ENCODE data around the gene DAG1. TPM values are rescaled to one million over a fixed set of nuclear protein-coding genes. Genes with fewer than 3 reads are reported as not detected.
A peak's percentile ranks its signal among the peaks of the same experiment; 100 is the strongest.

The DAG1 gene
- total RNA-seq, 4 donors from 2014 or later, result 11.6 to 79.2 (median 62.6) TPM

DNA sequence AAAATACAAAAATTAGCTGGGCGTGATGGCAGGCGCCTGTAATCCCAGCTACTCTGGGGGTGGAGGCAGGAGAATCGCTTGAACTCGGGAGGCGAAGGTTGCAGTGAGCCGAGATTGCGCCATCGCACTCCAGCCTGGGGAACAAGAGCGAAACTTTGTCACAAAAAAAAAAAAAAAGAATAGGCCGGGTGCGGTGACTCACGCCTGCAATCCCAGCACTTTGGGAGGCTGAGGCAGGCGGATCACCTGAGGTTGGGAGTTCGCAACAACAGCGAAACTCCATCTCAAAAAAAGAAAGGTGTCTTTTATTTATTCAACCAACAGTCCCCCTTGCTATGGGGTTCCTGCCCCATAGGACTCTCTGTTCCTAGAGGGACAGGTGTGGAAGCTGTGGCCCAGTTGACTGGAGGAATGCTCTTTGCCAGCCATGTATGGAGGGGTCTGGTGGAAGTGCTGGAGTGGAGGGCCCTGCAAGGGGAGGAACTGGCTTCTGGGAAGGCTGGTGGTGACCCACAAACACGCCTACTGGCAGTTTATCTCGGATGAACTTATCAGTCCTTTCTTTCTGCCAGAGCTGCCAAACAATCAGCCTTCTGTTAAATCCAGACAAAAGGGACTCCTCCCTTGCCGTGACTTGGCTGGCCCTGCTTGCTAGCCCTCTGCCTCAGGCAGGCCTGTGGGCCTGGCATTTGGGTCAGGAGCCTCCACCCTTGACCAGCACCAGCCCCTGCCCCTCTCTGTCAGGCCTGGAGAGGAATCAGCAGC, 4.6 kb upstream of the DAG1 start:
- Histone ChIP-seq H3K4me1 (peaks cover 0 to 17% (median 5%) of the 10 kb centered on the region in 4 donors), H3K4me3 (no peak overlapping the region), H3K36me3 (no peaks in the 10 kb centered on the region), H3K9me3 (no peaks in the 10 kb centered on the region), H3K27ac (peak overlapping the region in 2 of 4 donors; percentile 32 to 66), H3K27me3 (no peaks in the 10 kb centered on the region)
- TF ChIP-seq POLR2A (IDR thresholded peaks at IDR 0.05) (no peak), CTCF (IDR thresholded peaks at IDR 0.05) (no peak)
- DNase-seq, result peak in 1 of 3 donors; percentile 56

DNA sequence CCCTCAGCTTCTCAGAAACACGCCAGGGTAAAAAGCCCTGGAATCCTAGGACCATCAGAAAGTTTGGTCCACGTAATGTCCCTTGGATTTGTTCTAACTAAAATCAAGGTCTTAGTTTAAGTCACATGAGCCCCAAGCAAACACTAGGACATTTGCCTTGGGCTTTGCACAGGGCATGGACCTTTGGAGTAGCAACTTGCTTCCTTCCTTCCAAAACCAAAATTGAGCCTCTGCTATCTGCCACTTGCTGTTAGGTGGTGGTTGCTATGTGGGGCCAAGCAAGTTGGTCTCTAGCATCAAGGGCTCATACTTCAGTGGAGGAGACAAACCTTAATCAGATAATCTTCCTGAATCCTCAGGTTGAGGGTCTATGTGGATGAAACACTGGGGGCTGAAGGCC, 4.0 kb upstream of the DAG1 start:
- Histone ChIP-seq H3K9me3 (no peaks in the 10 kb centered on the region), H3K27me3 (no peaks in the 10 kb centered on the region), H3K4me3 (no peak overlapping the region), H3K4me1 (peaks cover 0 to 19% (median 6%) of the 10 kb centered on the region in 4 donors), H3K27ac (peak overlapping the region in 2 of 4 donors; percentile 32 to 66), H3K36me3 (no peaks in the 10 kb centered on the region)
- TF ChIP-seq CTCF (IDR thresholded peaks at IDR 0.05) (no peak), POLR2A (IDR thresholded peaks at IDR 0.05) (no peak)
- DNase-seq, result no peak

DNA sequence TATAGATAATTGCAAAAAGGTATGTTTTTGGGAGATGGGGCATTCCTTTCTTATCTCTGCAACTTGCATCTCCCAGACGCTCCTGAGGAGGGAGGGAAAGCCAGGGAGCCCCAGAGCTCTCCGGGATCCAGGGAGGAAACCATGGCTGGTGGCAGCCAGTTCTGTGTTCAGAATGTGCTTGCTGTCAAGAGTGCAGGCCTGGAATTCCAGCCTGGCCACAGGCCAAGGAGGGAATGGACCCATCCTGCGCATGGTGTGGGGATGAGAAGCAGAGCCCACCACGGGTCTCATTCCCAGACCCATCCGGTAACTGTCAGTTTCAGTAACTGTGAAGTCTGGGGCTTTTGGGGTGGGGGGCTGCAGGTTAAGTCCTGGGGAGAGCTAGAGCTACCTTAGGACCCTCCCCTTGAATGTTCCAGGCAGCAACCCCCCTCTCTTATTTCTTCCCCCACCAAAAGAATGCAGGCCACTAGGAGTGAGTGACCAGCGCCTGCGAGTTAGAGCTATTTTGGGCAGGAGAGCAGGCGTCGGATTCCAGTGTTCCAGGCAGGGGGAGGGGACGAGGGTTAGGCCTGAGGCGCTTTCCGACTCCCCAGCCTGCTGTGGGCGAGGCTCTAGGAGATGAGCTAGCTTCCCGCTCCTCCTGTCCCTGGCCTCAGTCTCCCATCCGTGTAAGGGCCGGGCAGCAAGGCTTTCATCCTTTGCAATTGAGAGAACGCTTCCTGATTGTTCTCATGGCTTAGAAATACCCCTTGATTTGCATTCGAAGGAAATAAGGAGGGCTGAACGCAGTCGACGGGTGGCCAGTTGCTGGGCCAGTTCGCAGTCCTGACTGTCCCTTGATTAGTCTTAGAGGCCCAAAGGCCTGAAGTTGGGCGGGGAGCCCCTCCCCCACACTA, 781 bp upstream of the DAG1 start:
- peak in 2 of 3 donors; percentile 59 for DNase-seq
- Histone ChIP-seq H3K36me3 (no peaks in the 10 kb centered on the region), H3K27ac (peak overlapping the region; percentile 90 to 100 (median 94)), H3K9me3 (no peaks in the 10 kb centered on the region), H3K27me3 (no peaks in the 10 kb centered on the region), H3K4me1 (peaks cover 7 to 25% (median 14%) of the 10 kb centered on the region in 4 donors), H3K4me3 (peak overlapping the region; percentile 65 to 80 (median 70))
- TF ChIP-seq CTCF (IDR thresholded peaks at IDR 0.05) (no peak), POLR2A (IDR thresholded peaks at IDR 0.05) (peak; percentile 14 to 69)

- no peaks in the 10 kb centered on the region for H3K9me3 ChIP-seq
- no peak for DNase-seq
- H3K4me1 ChIP-seq, result peaks cover 7 to 25% (median 14%) of the 10 kb centered on the region in 4 donors
Observed at GRCh38 chr3:49470714-49471420, 800 bp downstream of the DAG1 start.

More at GRCh38 chr3:49470714-49471420, 800 bp downstream of the DAG1 start:
- peak overlapping the region; percentile 90 to 100 (median 94) for H3K27ac ChIP-seq
- H3K4me3 ChIP-seq, result peak overlapping the region; percentile 65 to 80 (median 70)
- peak in 4 of 6 experiments; percentile 7 to 22 (median 15) for TF ChIP-seq CTCF (IDR thresholded peaks at IDR 0.05)
- peak in 1 of 2 donors; percentile 11 for TF ChIP-seq POLR2A (IDR thresholded peaks at IDR 0.05)
- no peaks in the 10 kb centered on the region for H3K27me3 ChIP-seq
- H3K36me3 ChIP-seq, result no peaks in the 10 kb centered on the region
